ENCODE measurements around the gene PCSK6. TPM values are rescaled to one million over a fixed set of nuclear protein-coding genes. Genes with fewer than 3 reads are reported as not detected.

Gene PCSK6
- total and polyA plus RNA-seq, 7 donors = 8.3 to 32.7 (median 13.3) TPM

GRCh38 chr15:101444807-101445508 lies 44.5 kb downstream of the PCSK6 start:
- TF ChIP-seq, protein P1, sequence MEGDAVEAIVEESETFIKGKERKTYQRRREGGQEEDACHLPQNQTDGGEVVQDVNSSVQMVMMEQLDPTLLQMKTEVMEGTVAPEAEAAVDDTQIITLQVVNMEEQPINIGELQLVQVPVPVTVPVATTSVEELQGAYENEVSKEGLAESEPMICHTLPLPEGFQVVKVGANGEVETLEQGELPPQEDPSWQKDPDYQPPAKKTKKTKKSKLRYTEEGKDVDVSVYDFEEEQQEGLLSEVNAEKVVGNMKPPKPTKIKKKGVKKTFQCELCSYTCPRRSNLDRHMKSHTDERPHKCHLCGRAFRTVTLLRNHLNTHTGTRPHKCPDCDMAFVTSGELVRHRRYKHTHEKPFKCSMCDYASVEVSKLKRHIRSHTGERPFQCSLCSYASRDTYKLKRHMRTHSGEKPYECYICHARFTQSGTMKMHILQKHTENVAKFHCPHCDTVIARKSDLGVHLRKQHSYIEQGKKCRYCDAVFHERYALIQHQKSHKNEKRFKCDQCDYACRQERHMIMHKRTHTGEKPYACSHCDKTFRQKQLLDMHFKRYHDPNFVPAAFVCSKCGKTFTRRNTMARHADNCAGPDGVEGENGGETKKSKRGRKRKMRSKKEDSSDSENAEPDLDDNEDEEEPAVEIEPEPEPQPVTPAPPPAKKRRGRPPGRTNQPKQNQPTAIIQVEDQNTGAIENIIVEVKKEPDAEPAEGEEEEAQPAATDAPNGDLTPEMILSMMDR (IDR thresholded peaks at IDR 0.05) = no peak
- ATAC-seq (no peak), DNase-seq (peak in 1 of 2 donors; percentile 37)
- Histone ChIP-seq H3K36me3 (ENCODE audit: insufficient read depth in 1 of 2, low read depth in 1 of 2) (no peaks in the 10 kb centered on the region), H3K4me1 (peaks cover 22% of the 10 kb centered on the region), H3K27me3 (ENCODE audit: insufficient read depth in 3 of 3, low read length in 2 of 3) (no peaks in the 10 kb centered on the region), H3K27ac (peak overlapping the region; percentile 81), H3K4me3 (no peak overlapping the region), H3K9me3 (no peaks in the 10 kb centered on the region)
- WGBS, 3 donors = 96 to 99% (median 97%) methylated on average over 12 of the region's 12 CpGs
- intact Hi-C loops (cut with DNase I) = loop anchor here in 1 of 2 donors (5.0 kb wide), 2 partner anchors 57 to 172 kb away; no protein-coding TSS in a partner anchor

DNA sequence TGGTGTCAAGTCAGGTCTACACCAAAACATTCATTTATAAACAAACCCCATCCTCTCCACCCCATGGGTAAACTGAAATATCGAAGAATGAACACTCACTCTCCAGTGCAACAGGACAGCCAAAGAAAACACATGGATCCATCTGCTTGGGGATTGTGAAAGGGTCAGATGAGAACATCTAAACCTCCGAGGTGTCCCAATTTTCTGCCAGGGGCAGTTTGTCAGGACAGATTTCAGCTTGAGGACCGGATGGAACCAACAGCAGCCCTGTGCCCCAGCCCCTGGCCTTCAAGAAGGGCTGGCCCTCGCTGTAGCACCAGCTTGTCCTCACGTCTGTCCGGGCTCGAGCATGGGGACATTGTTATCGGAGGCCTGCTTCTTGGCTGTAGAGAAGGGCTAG lies 45.5 kb downstream of the PCSK6 start:
- no peak overlapping the region for H3K27ac ChIP-seq
- no peaks in the 10 kb centered on the region for H3K9me3 ChIP-seq
- no peaks in the 10 kb centered on the region for H3K36me3 ChIP-seq (ENCODE audit: insufficient read depth in 1 of 2, low read depth in 1 of 2)
- H3K27me3 ChIP-seq (ENCODE audit: insufficient read depth in 3 of 3, low read length in 2 of 3) = no peaks in the 10 kb centered on the region
- intact Hi-C loops (cut with DNase I) = no loop called here
- ATAC-seq (no peak), DNase-seq (peak; percentile 42 to 71)
- 85 to 90% (median 89%) methylated on average over 8 of the region's 8 CpGs for WGBS, 3 donors
- TF ChIP-seq, protein P1 (IDR thresholded peaks at IDR 0.05) = no peak
- H3K4me3 ChIP-seq = no peak overlapping the region
- peaks cover 30% of the 10 kb centered on the region for H3K4me1 ChIP-seq

DNA sequence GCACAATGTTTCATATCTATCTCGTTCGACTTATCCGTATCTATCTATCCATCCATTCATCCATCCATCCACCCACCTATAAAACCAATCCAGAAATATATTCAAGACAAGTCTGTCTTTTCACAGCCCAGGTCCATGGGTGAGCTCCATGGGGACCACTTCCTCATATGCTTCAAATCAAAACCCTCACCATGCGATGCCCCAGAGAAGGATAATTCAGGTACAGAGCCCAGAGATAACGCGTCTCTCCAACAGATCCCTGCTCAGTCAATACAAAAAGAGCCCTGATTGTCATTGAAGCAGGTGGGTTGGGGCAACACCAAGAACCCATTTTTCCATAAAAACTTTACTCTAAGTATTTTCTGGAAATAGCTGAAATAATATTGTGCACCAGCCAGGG lies 47.2 kb downstream of the PCSK6 start:
- Histone ChIP-seq H3K9me3 (no peaks in the 10 kb centered on the region), H3K27me3 (ENCODE audit: insufficient read depth in 3 of 3, low read length in 2 of 3) (no peaks in the 10 kb centered on the region), H3K4me3 (no peak overlapping the region), H3K27ac (no peak overlapping the region), H3K4me1 (peaks cover 33% of the 10 kb centered on the region), H3K36me3 (ENCODE audit: insufficient read depth in 1 of 2, low read depth in 1 of 2) (no peaks in the 10 kb centered on the region)
- intact Hi-C loops (cut with DNase I) = no loop called here
- ATAC-seq (no peak), DNase-seq (no peak)
- 94 to 98% (median 96%) methylated on average over 6 of the region's 6 CpGs for WGBS, 3 donors
- TF ChIP-seq, protein P1 (IDR thresholded peaks at IDR 0.05) = no peak

DNA sequence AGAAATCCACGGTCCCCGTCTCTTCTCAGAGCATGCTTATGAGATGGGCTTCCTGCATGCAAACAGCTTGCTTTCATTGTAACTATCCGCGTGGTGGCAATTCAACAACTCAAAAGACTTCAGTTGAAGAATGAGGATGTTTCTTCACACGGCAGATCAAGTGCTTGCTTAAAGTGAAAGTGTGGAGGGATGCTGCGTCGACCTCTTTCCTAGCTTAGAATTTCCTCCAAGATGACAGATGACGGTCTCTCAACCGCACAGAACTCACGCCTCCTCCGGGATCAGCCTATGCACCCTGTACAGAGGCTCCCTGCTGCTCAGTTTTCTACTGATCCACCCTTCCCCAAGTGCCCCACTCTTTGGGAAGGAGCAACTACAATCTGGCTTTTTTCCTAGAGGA lies 47.8 kb downstream of the PCSK6 start:
- Histone ChIP-seq H3K27me3 (ENCODE audit: insufficient read depth in 3 of 3, low read length in 2 of 3) (no peaks in the 10 kb centered on the region), H3K36me3 (ENCODE audit: insufficient read depth in 1 of 2, low read depth in 1 of 2) (no peaks in the 10 kb centered on the region), H3K4me3 (no peak overlapping the region), H3K27ac (no peak overlapping the region), H3K4me1 (peaks cover 27% of the 10 kb centered on the region), H3K9me3 (no peaks in the 10 kb centered on the region)
- intact Hi-C loops (cut with DNase I) = no loop called here
- WGBS, 3 donors = 65 to 72% (median 69%) methylated on average over 11 of the region's 11 CpGs
- DNase-seq (no peak), ATAC-seq (no peak)
- TF ChIP-seq, protein P1 (IDR thresholded peaks at IDR 0.05) = no peak
